GM21360 (cell line): ENCODE data around the gene YTHDC1.

Source experiments
- ATAC-seq: cut with Tn5 transposase; IDR thresholded peaks from one replicate; pipeline ENCODE4 v1.9.1; 2021; ENCODE audit warnings: mild to moderate bottlenecking, moderate library complexity; ENCODE audit not compliant: unreplicated experiment

YTHDC1 gene

GRCh38 chr4:68359508-68359907 lies 9.6 kb upstream of the YTHDC1 start:
- peak; percentile 77 for ATAC-seq

GRCh38 chr4:68358988-68359387 lies 9.1 kb upstream of the YTHDC1 start:
- no peak for ATAC-seq

GRCh38 chr4:68352791-68353190 lies 2.9 kb upstream of the YTHDC1 start:
- ATAC-seq, result no peak

GRCh38 chr4:68349279-68349648 lies 626 bp downstream of the YTHDC1 start:
- ATAC-seq, result peak; percentile 10

- ATAC-seq, result no peak
Observed at GRCh38 chr4:68348577-68348976, 1.3 kb downstream of the YTHDC1 start.

- ATAC-seq, result no peak
Observed at GRCh38 chr4:68347845-68348244, 2.0 kb downstream of the YTHDC1 start.

GRCh38 chr4:68346461-68346860 lies 3.4 kb downstream of the YTHDC1 start:
- no peak for ATAC-seq

- no peak for ATAC-seq
Observed at GRCh38 chr4:68344785-68345184, 5.1 kb downstream of the YTHDC1 start.

- no peak for ATAC-seq
Observed at GRCh38 chr4:68344049-68344448, 5.8 kb downstream of the YTHDC1 start.

- ATAC-seq, result no peak
Observed at GRCh38 chr4:68342134-68342533, 7.8 kb downstream of the YTHDC1 start.

- ATAC-seq, result no peak
Observed at GRCh38 chr4:68338625-68339024, 11.3 kb downstream of the YTHDC1 start.

- no peak for ATAC-seq
Observed at GRCh38 chr4:68337522-68337921, 12.4 kb downstream of the YTHDC1 start.

- ATAC-seq, result no peak
Observed at GRCh38 chr4:68337004-68337403, 12.9 kb downstream of the YTHDC1 start.

- ATAC-seq, result no peak
Observed at GRCh38 chr4:68336530-68336929, 13.4 kb downstream of the YTHDC1 start.

- no peak for ATAC-seq
Observed at GRCh38 chr4:68326141-68326540, 23.7 kb downstream of the YTHDC1 start.

- no peak for ATAC-seq
Observed at GRCh38 chr4:68324519-68325262, 25.2 kb downstream of the YTHDC1 start.

GRCh38 chr4:68319040-68319439 lies 30.9 kb downstream of the YTHDC1 start:
- no peak for ATAC-seq

GRCh38 chr4:68316193-68316969 lies 33.5 kb downstream of the YTHDC1 start:
- no peak for ATAC-seq

- no peak for ATAC-seq
Observed at GRCh38 chr4:68310651-68311247, 39.1 kb downstream of the YTHDC1 start.

- no peak for ATAC-seq
Observed at GRCh38 chr4:68304731-68305130, 45.2 kb downstream of the YTHDC1 start.

GRCh38 chr4:68299492-68300457 lies 50.1 kb downstream of the YTHDC1 start:
- no peak for ATAC-seq
